Tibial artery (tissue), 4 donors: ENCODE data around the gene SLC25A11.

Experiments used
- DNase-seq, 2 donors: peaks; one replicate each; pipeline ENCODE4 v3.0.0-alpha.2; 2019
- H3K27ac ChIP-seq, 2 donors: fragments of 200-600 bp; sonication (generic) in 1 of 2; 1 replicate in 1 of 2; 2 replicates in 1 of 2; pipeline ENCODE4 v1.5.1; 2018 to 2019; ENCODE audit warnings: mild to moderate bottlenecking in 1 of 2
- H3K27me3 ChIP-seq, 2 donors: fragments of 200-600 bp; sonication (generic) in 1 of 2; one replicate each; pipeline versions ENCODE4 v1.5.1 to v1.6.0; 2016 to 2019
- H3K36me3 ChIP-seq, 3 donors: fragments of 200-600 bp; sonication (generic) in 2 of 3; one replicate each; pipeline ENCODE4 v1.5.1; 2016 to 2019; ENCODE audit warnings: mild to moderate bottlenecking in 2 of 3
- H3K4me1 ChIP-seq, 4 donors: fragments of 200-600 bp; sonication (generic) in 2 of 4; 1 replicate in 3 of 4; 2 replicates in 1 of 4; pipeline ENCODE4 v1.5.1; 2016 to 2019
- H3K4me3 ChIP-seq, 2 donors: fragments of 200-600 bp; sonication (generic) in 1 of 2; 1 replicate in 1 of 2; 2 replicates in 1 of 2; pipeline ENCODE4 v1.5.1; 2018 to 2019; ENCODE audit warnings: mild to moderate bottlenecking in 2 of 2
- H3K9me3 ChIP-seq, 3 donors: fragments of 200-600 bp; sonication (generic) in 1 of 3; one replicate each; pipeline ENCODE4 v1.5.1; 2016 to 2019
- CTCF ChIP-seq, 2 experiments: fragments of 200-600 bp in 1 of 2; fragments of 450-650 bp in 1 of 2; IDR thresholded peaks; one replicate each; pipeline ENCODE4 v1.5.1; 2017 to 2019; ENCODE audit warnings: antibody characterized with exemption in 2 of 2, mild to moderate bottlenecking in 1 of 2, moderate library complexity in 1 of 2
- intact Hi-C: fragments of 100-400 bp; cut with DNase I; formaldehyde crosslinking; loops from one replicate; pipeline ENCODE4 v1.15.0; 2023; ENCODE audit warnings: low total_unique reads

The SLC25A11 gene

GRCh38 chr17:4949321-4950074 lies 9.7 kb upstream of the SLC25A11 start:
- peaks cover 19 to 27% (median 20%) of the 10 kb centered on the region in 3 donors for H3K36me3 ChIP-seq
- H3K27ac ChIP-seq, result peak overlapping the region; percentile 95 to 99
- H3K27me3 ChIP-seq, result no peaks in the 10 kb centered on the region
- intact Hi-C loops, result loop anchor here (2.0 to 5.0 kb wide), 2 partner anchors 17 to 48 kb away; partner anchors contain the start of genes INCA1, KIF1C and SPAG7
- peaks cover 6 to 57% (median 44%) of the 10 kb centered on the region in 4 donors for H3K4me1 ChIP-seq
- peak; percentile 71 to 89 for DNase-seq
- TF ChIP-seq CTCF (IDR thresholded peaks at IDR 0.05), result no peak
- peak overlapping the region; percentile 93 to 100 for H3K4me3 ChIP-seq
- no peaks in the 10 kb centered on the region for H3K9me3 ChIP-seq

- TF ChIP-seq CTCF (IDR thresholded peaks at IDR 0.05), result no peak
- H3K4me1 ChIP-seq, result peaks cover 6 to 60% (median 48%) of the 10 kb centered on the region in 4 donors
- peak; percentile 78 to 94 for DNase-seq
- H3K9me3 ChIP-seq, result no peaks in the 10 kb centered on the region
- H3K36me3 ChIP-seq, result peaks cover 25 to 32% (median 26%) of the 10 kb centered on the region in 3 donors
- peak overlapping the region; percentile 93 to 100 for H3K4me3 ChIP-seq
- no peaks in the 10 kb centered on the region for H3K27me3 ChIP-seq
- intact Hi-C loops, result loop anchor here (2.0 to 5.0 kb wide), 2 partner anchors 18 to 48 kb away; partner anchors contain the start of genes INCA1, KIF1C and SPAG7
- peak overlapping the region; percentile 95 to 99 for H3K27ac ChIP-seq
Observed at GRCh38 chr17:4948931-4949320, 9.1 kb upstream of the SLC25A11 start.

GRCh38 chr17:4948166-4948930 lies 8.5 kb upstream of the SLC25A11 start, which contains the start of gene PFN1:
Gene PFN1 (minus strand): TSS chr17:4948530. CDS start chr17:4948394, 136 bp downstream.
- Histone ChIP-seq H3K9me3 (no peaks in the 10 kb centered on the region), H3K36me3 (peaks cover 28 to 38% (median 31%) of the 10 kb centered on the region in 3 donors), H3K4me1 (peaks cover 6 to 60% (median 44%) of the 10 kb centered on the region in 4 donors), H3K27ac (peak within 1 kb of the TSS; percentile 95 to 99), H3K27me3 (no peaks in the 10 kb centered on the region), H3K4me3 (peak within 1 kb of the TSS; percentile 93 to 100)
- intact Hi-C loops, result loop anchor here (2.0 to 5.0 kb wide), 2 partner anchors 18 to 49 kb away; partner anchors contain the start of genes INCA1, KIF1C and SPAG7
- peak in 1 of 2 experiments; percentile 8 for TF ChIP-seq CTCF (IDR thresholded peaks at IDR 0.05)
- DNase-seq, result peak; percentile 95 to 96

GRCh38 chr17:4947411-4948165 lies 7.7 kb upstream of the SLC25A11 start:
- intact Hi-C loops, result loop anchor here (2.0 to 5.0 kb wide), 2 partner anchors 19 to 50 kb away; partner anchors contain the start of genes INCA1, KIF1C and SPAG7
- Histone ChIP-seq H3K9me3 (no peaks in the 10 kb centered on the region), H3K27ac (peak overlapping the region; percentile 95 to 99), H3K27me3 (no peaks in the 10 kb centered on the region), H3K4me3 (peak overlapping the region; percentile 93 to 100), H3K36me3 (peaks cover 36 to 46% (median 38%) of the 10 kb centered on the region in 3 donors), H3K4me1 (peaks cover 6 to 60% (median 43%) of the 10 kb centered on the region in 4 donors)
- TF ChIP-seq CTCF (IDR thresholded peaks at IDR 0.05), result no peak
- peak; percentile 45 to 85 for DNase-seq

- no peak for TF ChIP-seq CTCF (IDR thresholded peaks at IDR 0.05)
- peak overlapping the region; percentile 93 to 100 for H3K4me3 ChIP-seq
- H3K9me3 ChIP-seq, result no peaks in the 10 kb centered on the region
- DNase-seq, result peak in 1 of 2 donors; percentile 36
- peaks cover 42 to 52% (median 44%) of the 10 kb centered on the region in 3 donors for H3K36me3 ChIP-seq
- peaks cover 6 to 58% (median 43%) of the 10 kb centered on the region in 4 donors for H3K4me1 ChIP-seq
- H3K27me3 ChIP-seq, result no peaks in the 10 kb centered on the region
- intact Hi-C loops, result loop anchor here (5.0 kb wide), 1 partner anchor 50 kb away; the partner anchor contains the start of genes INCA1 and KIF1C
- peak overlapping the region; percentile 95 to 99 for H3K27ac ChIP-seq
Observed at GRCh38 chr17:4947010-4947410, 7.2 kb upstream of the SLC25A11 start.
